Ovary (tissue), 9 donors: ENCODE measurements around the gene DNASE1L3. TPM values are rescaled to one million over a fixed set of nuclear protein-coding genes. Genes with fewer than 3 reads are reported as not detected.

ENCODE experiments used
- DNase-seq, 5 donors: peaks; one replicate each; pipeline ENCODE4 v3.0.0-alpha.2; 2019 to 2020
- H3K27ac ChIP-seq, 2 donors: fragments of 200-600 bp; one replicate each; pipeline versions ENCODE4 v1.5.1 to v1.8.0; 2019 to 2022
- H3K27me3 ChIP-seq: fragments of 200-600 bp; one replicate; pipeline ENCODE4 v1.8.0; 2022
- H3K36me3 ChIP-seq: fragments of 200-600 bp; sonication (generic); one replicate; pipeline ENCODE4 v1.5.1; 2019
- H3K4me1 ChIP-seq: one replicate; pipeline ENCODE4 v1.8.1; 2013; ENCODE audit warnings: mild to moderate bottlenecking, moderate library complexity; ENCODE audit not compliant: insufficient read depth
- H3K4me3 ChIP-seq: fragments of 200-600 bp; sonication (generic); one replicate; pipeline ENCODE4 v1.5.1; 2017
- H3K9me3 ChIP-seq, 2 donors: fragments of 200-600 bp in 1 of 2; sonication (generic) in 1 of 2; one replicate each; pipeline versions ENCODE4 v1.5.1 to v1.8.1; 2013 to 2019; ENCODE audit warnings: mild to moderate bottlenecking in 1 of 2, moderate library complexity in 1 of 2
- CTCF ChIP-seq, 3 donors: fragments of 450-650 bp in 2 of 3; fragments of 200-600 bp in 1 of 3; IDR thresholded peaks; one replicate each; pipeline versions ENCODE4 v1.5.1 to v1.8.0; 2016 to 2022; ENCODE audit warnings: antibody characterized with exemption in 3 of 3, mild to moderate bottlenecking in 1 of 3
- EP300 ChIP-seq: sonication (generic); formaldehyde crosslinking; IDR thresholded peaks from one replicate; pipeline ENCODE4 v1.6.1; 2017; ENCODE audit warnings: antibody characterized with exemption
- POLR2A ChIP-seq: fragments of 450-650 bp; IDR thresholded peaks from one replicate; pipeline ENCODE4 v1.6.1; 2017; ENCODE audit warnings: antibody characterized with exemption, mild to moderate bottlenecking, moderate library complexity
- whole genome bisulfite sequencing, 3 donors: extraction: QIAGEN DNeasy Blood & Tissue Kit in 1 of 3; methylation state at CpG; one replicate each; pipeline versions ENCODE4 v1.1.5 to v1.1.7; 2013 to 2017; 5-methylcytosine and 5-hydroxymethylcytosine counted together
- intact Hi-C, 4 donors: fragments of 100-400 bp; cut with DNase I; formaldehyde crosslinking; loops; one replicate each; pipeline versions ENCODE4 v1.11.0 to v1.15.1; 2022 to 2023
- polyA plus RNA-seq, 2 donors: library from polyadenylated mRNA; stranded (reverse); fragments of 200-250 nt in 1 of 2; fragments of 350-450 nt in 1 of 2; fragmentation: Illumina TruSeq in 1 of 2; extraction: RNeasy Lipid Tissue Mini Kit (QIAGEN cat#74804) in 1 of 2; gene quantifications; one replicate each; pipeline ENCODE4 v1.2.3, GENCODE V29; 2013 to 2014
- total RNA-seq, 7 donors: library from RNA; depleted of rRNA in 2 of 7; stranded (reverse); fragments of >200 nt in 2 of 7; fragmentation: NEBNext Ultra II Directional in 3 of 7; extraction: Animal tissue kit (Norgen Biotek cat#: 25700) in 3 of 7; gene quantifications; one replicate each; pipeline versions ENCODE4 v1.1.0 to v1.2.4, GENCODE V29; 2016 to 2023
- donor health status: DM: no; HTN: no; CAD: no; lungs with moderate emphysema.
- donor health status: DM: no; HTN: no; CAD: no.
- donor health status: Bipolar disorder and iron deficiency.
- donor health status: DM: yes; HTN: yes; CAD: no.
- donor health status: DM: no; HTN: no; CAD: no.
- donor health status: DM: yes; HTN: yes; CAD: no.

DNASE1L3 gene
- total and polyA plus RNA-seq, 9 donors: 0.48 to 10.3 (median 0.65) TPM; not detected in 2

DNA sequence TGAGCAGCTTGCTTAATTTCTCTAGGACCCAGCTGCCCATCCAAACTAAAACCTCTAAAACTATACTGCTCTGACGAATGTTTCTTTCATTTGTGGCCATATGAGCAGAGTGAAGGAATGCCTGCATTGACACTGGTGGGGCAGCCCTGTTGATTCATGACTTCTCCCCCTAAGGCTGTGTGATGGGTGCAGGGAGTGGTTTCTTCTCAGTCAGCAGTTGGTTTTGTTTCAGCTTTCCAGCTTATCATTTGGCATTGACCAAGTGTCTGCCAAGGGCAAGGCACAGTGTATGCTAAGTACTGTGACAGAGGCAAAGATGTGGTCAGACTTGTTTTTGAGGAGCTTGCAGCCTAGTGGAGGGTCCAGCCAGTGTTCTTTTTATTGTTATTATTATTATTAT lies 31.6 kb upstream of the DNASE1L3 start:
- DNase-seq: no peak
- no peak overlapping the region for H3K27ac ChIP-seq
- TF ChIP-seq POLR2A (no peak), CTCF (IDR thresholded peaks at IDR 0.05) (no peak), EP300 (no peak)

DNA sequence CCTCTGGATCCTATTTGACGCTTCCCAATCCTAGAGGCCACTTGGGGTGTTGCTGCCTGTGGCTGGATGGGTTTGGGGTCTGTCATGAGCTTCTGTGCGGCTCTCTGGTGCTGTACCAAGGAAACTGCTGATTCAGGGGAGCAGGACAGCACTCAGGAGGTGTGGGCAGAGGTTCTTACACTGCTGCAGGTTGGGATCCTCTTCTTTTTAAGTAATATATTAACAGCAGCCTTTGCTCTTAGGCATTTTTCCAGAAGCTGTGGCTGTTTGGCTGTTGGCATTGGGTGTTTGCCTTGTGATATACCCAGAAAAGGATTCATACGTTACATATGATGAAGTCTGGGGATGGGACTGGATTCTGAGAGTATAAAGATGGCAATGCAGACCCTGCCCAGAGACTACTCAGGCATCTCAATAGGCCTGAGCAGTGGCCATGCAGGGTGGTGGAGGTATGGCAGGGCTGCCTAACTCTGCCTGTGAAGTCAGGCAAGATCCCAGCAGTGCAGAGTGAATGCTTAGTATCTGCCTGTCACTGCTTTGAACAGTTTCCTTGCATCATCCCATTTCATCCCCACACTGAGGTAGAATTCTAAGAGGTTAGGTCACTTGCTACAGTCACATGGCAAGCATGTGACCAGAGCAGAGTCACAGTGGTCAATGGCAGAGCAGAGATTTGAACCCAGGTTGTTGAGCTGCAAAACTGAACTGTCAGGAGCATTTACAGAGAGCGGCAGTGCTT lies 30.7 kb upstream of the DNASE1L3 start:
- WGBS, 3 donors: 95 to 97% (median 95%) methylated on average over 4 of the region's 4 CpGs
- DNase-seq: no peak
- Histone ChIP-seq H3K27ac (no peak overlapping the region), H3K4me3 (no peak overlapping the region), H3K4me1 (peaks cover 6% of the 10 kb centered on the region), H3K9me3 (no peaks in the 10 kb centered on the region), H3K36me3 (no peaks in the 10 kb centered on the region), H3K27me3 (no peaks in the 10 kb centered on the region)
- intact Hi-C loops: no loop called here
- TF ChIP-seq CTCF (IDR thresholded peaks at IDR 0.05) (no peak), EP300 (no peak), POLR2A (no peak)

More for the DNA sequence above, 31.6 kb upstream of the DNASE1L3 start:
- H3K9me3 ChIP-seq: no peaks in the 10 kb centered on the region
- H3K4me3 ChIP-seq: no peak overlapping the region
- intact Hi-C loops: no loop called here
- no peaks in the 10 kb centered on the region for H3K27me3 ChIP-seq
- WGBS, 3 donors: 45 to 54% (median 54%) methylated on average over 1 of the region's 1 CpG
- peaks cover 3% of the 10 kb centered on the region for H3K4me1 ChIP-seq
- H3K36me3 ChIP-seq: no peaks in the 10 kb centered on the region

DNA sequence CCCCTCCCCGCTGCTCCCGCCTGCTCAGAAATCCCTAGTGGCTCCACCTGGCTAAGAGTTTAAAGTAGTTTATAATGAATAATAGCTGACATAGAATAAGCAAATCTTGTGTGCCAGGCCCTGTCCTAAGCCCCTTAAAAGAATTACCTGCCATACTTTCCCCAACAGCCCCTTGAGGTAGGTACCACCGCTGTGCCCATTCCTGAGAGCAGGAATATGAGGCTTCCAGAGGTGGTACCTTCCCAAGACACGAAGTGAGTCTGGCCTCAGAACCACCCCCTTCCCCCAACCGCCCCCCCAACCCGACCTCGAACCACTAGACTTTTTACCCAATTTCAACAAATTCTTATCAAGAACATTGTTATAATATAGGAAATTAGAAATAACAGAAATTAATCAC lies 28.1 kb upstream of the DNASE1L3 start:
- Histone ChIP-seq H3K9me3 (no peaks in the 10 kb centered on the region), H3K27ac (no peak overlapping the region), H3K36me3 (no peaks in the 10 kb centered on the region), H3K4me3 (peak overlapping the region; percentile 68), H3K4me1 (peaks cover 6% of the 10 kb centered on the region), H3K27me3 (no peaks in the 10 kb centered on the region)
- no peak for DNase-seq
- TF ChIP-seq CTCF (IDR thresholded peaks at IDR 0.05) (no peak), EP300 (no peak), POLR2A (no peak)
- intact Hi-C loops: loop anchor here (5.0 to 10.0 kb wide), 5 partner anchors 56 to 377 kb away; partner anchors contain the start of genes HTD2 (in 2 of the 4) and RPP14 (in 2 of the 4)
- WGBS, 3 donors: 58 to 78% (median 72%) methylated on average over 7 of the region's 7 CpGs

GRCh38 chr3:58237941-58238681 lies 27.3 kb upstream of the DNASE1L3 start:
- Histone ChIP-seq H3K27me3 (no peaks in the 10 kb centered on the region), H3K4me1 (peaks cover 6% of the 10 kb centered on the region), H3K4me3 (peak overlapping the region; percentile 68), H3K36me3 (no peaks in the 10 kb centered on the region), H3K9me3 (no peaks in the 10 kb centered on the region), H3K27ac (peak overlapping the region; percentile 67 to 68)
- peak; percentile 46 to 79 (median 69) for DNase-seq
- 1% methylated on average over 52 to 53 of the region's 53 CpGs for WGBS, 3 donors
- intact Hi-C loops: loop anchor here (5.0 to 10.0 kb wide), 5 partner anchors 57 to 376 kb away; partner anchors contain the start of genes HTD2 (in 2 of the 4) and RPP14 (in 2 of the 4)
- no peak for TF ChIP-seq CTCF (IDR thresholded peaks at IDR 0.05)
- TF ChIP-seq POLR2A: no peak
- no peak for TF ChIP-seq EP300
